Gastrocnemius medialis (tissue), 4 donors: Measurements from ENCODE around the gene NAPB. TPM values are rescaled to one million over a fixed set of nuclear protein-coding genes. Genes with fewer than 3 reads are reported as not detected.
A peak's percentile ranks its signal among the peaks of the same experiment; 100 is the strongest.

Source experiments
- ATAC-seq, 2 donors: fragments of 150-250 bp; one replicate each; pipeline ENCODE4 v1.9.1; 2016
- DNase-seq, 2 donors: peaks; one replicate each; pipeline ENCODE4 v3.0.0-alpha.2; 2019
- H3K27ac ChIP-seq, 4 donors: fragments of 200-600 bp; sonication (generic); 1 replicate in 1 of 4; 2 replicates in 3 of 4; pipeline ENCODE4 v1.5.1; 2016 to 2018; ENCODE audit warnings: mild to moderate bottlenecking in 2 of 4, moderate library complexity in 1 of 4
- H3K27me3 ChIP-seq, 3 donors: fragments of 200-600 bp; sonication (generic) in 2 of 3; 1 replicate in 1 of 3; 2 replicates in 2 of 3; pipeline versions ENCODE4 v1.5.1 to v1.6.0; 2016 to 2019; ENCODE audit warnings: mild to moderate bottlenecking in 1 of 3, moderate library complexity in 1 of 3
- H3K36me3 ChIP-seq, 2 donors: fragments of 200-600 bp; sonication (generic) in 1 of 2; one replicate each; pipeline ENCODE4 v1.5.1; 2017 to 2018
- H3K4me1 ChIP-seq, 2 donors: fragments of 200-600 bp; sonication (generic) in 1 of 2; one replicate each; pipeline ENCODE4 v1.5.1; 2016 to 2017; ENCODE audit warnings: mild to moderate bottlenecking in 2 of 2
- H3K4me3 ChIP-seq, 4 donors: fragments of 200-600 bp; sonication (generic) in 3 of 4; 1 replicate in 1 of 4; 2 replicates in 3 of 4; pipeline ENCODE4 v1.5.1; 2016 to 2019; ENCODE audit warnings: mild to moderate bottlenecking in 2 of 4
- H3K9me3 ChIP-seq, 3 donors: fragments of 200-600 bp; sonication (generic) in 2 of 3; 1 replicate in 1 of 3; 2 replicates in 2 of 3; pipeline ENCODE4 v1.5.1; 2016 to 2019
- POLR2A ChIP-seq, 2 donors: fragments of 450-650 bp; IDR thresholded peaks; one replicate each; pipeline ENCODE4 v1.6.1; 2017; ENCODE audit warnings: antibody characterized with exemption in 2 of 2, mild to moderate bottlenecking in 2 of 2, moderate library complexity in 2 of 2
- in situ Hi-C, 4 donors: fragments of 200-750 bp; cut with MboI; loops; one replicate each; pipeline versions ENCODE4 v1.15.0 to v1.8.0; 2017; ENCODE audit warnings: low sequenced_read_pairs in 4 of 4
- intact Hi-C: fragments of 100-400 bp; cut with DNase I; formaldehyde crosslinking; loops from one replicate; pipeline ENCODE4 v1.15.1; 2023; ENCODE audit warnings: low total_unique reads
- total RNA-seq, 4 donors: library from RNA; depleted of rRNA; stranded (reverse); fragments of >200 nt; gene quantifications; one replicate each; pipeline versions ENCODE4 v1.1.0 to v1.2.3, GENCODE V29; 2016
- TF ChIP-seq, protein P1 (sequence below), 5 experiments: fragments of 450-650 bp in 3 of 5; fragments of 200-600 bp in 2 of 5; sonication (generic) in 2 of 5; IDR thresholded peaks in 4 of 5; conservative IDR thresholded peaks in 1 of 5; 1 replicate in 4 of 5; 2 replicates in 1 of 5; pipeline ENCODE4 v1.5.1; 2016 to 2019; ENCODE audit warnings: antibody characterized with exemption in 5 of 5, mild to moderate bottlenecking in 3 of 5, moderate library complexity in 3 of 5

The NAPB gene
- total RNA-seq, 4 donors from 2014 or later = 3.2 to 8.3 (median 3.8) TPM

GRCh38 chr20:23391707-23392310 is 29.5 kb downstream of the NAPB start:
- Histone ChIP-seq H3K27ac (peak overlapping the region in 1 of 4 donors; percentile 81), H3K4me1 (peaks cover 20 to 23% of the 10 kb centered on the region in 2 donors), H3K4me3 (no peak overlapping the region), H3K9me3 (no peaks in the 10 kb centered on the region), H3K36me3 (peaks cover 0 to 29% of the 10 kb centered on the region in 2 donors), H3K27me3 (no peaks in the 10 kb centered on the region)
- DNase-seq = no peak
- intact Hi-C loops = no loop called here
- no peak for ATAC-seq
- in situ Hi-C loops = no loop called here
- TF ChIP-seq POLR2A (IDR thresholded peaks at IDR 0.05) = no peak

GRCh38 chr20:23390091-23390774 is 31.1 kb downstream of the NAPB start:
- Histone ChIP-seq H3K27me3 (no peaks in the 10 kb centered on the region), H3K36me3 (peaks cover 0 to 29% of the 10 kb centered on the region in 2 donors), H3K9me3 (no peaks in the 10 kb centered on the region), H3K27ac (peak overlapping the region in 1 of 4 donors; percentile 31), H3K4me1 (peaks cover 22 to 28% of the 10 kb centered on the region in 2 donors), H3K4me3 (no peak overlapping the region)
- in situ Hi-C loops = no loop called here
- ATAC-seq (no peak), DNase-seq (no peak)
- intact Hi-C loops = no loop called here
- TF ChIP-seq, protein P1, sequence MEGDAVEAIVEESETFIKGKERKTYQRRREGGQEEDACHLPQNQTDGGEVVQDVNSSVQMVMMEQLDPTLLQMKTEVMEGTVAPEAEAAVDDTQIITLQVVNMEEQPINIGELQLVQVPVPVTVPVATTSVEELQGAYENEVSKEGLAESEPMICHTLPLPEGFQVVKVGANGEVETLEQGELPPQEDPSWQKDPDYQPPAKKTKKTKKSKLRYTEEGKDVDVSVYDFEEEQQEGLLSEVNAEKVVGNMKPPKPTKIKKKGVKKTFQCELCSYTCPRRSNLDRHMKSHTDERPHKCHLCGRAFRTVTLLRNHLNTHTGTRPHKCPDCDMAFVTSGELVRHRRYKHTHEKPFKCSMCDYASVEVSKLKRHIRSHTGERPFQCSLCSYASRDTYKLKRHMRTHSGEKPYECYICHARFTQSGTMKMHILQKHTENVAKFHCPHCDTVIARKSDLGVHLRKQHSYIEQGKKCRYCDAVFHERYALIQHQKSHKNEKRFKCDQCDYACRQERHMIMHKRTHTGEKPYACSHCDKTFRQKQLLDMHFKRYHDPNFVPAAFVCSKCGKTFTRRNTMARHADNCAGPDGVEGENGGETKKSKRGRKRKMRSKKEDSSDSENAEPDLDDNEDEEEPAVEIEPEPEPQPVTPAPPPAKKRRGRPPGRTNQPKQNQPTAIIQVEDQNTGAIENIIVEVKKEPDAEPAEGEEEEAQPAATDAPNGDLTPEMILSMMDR (IDR thresholded peaks at IDR 0.05 in 4 of 5, conservative IDR thresholded peaks at IDR 0.05 in 1 of 5) = no peak
- no peak for TF ChIP-seq POLR2A (IDR thresholded peaks at IDR 0.05)

GRCh38 chr20:23387118-23387443 is 34.2 kb downstream of the NAPB start:
- Histone ChIP-seq H3K4me1 (peaks cover 3 to 24% of the 10 kb centered on the region in 2 donors), H3K36me3 (peaks cover 0 to 12% of the 10 kb centered on the region in 2 donors), H3K4me3 (no peak overlapping the region), H3K27me3 (no peaks in the 10 kb centered on the region), H3K27ac (no peak overlapping the region), H3K9me3 (no peaks in the 10 kb centered on the region)
- DNase-seq (no peak), ATAC-seq (no peak)
- intact Hi-C loops = no loop called here
- TF ChIP-seq, protein P1 (IDR thresholded peaks at IDR 0.05 in 4 of 5, conservative IDR thresholded peaks at IDR 0.05 in 1 of 5) = no peak
- in situ Hi-C loops = no loop called here

DNA sequence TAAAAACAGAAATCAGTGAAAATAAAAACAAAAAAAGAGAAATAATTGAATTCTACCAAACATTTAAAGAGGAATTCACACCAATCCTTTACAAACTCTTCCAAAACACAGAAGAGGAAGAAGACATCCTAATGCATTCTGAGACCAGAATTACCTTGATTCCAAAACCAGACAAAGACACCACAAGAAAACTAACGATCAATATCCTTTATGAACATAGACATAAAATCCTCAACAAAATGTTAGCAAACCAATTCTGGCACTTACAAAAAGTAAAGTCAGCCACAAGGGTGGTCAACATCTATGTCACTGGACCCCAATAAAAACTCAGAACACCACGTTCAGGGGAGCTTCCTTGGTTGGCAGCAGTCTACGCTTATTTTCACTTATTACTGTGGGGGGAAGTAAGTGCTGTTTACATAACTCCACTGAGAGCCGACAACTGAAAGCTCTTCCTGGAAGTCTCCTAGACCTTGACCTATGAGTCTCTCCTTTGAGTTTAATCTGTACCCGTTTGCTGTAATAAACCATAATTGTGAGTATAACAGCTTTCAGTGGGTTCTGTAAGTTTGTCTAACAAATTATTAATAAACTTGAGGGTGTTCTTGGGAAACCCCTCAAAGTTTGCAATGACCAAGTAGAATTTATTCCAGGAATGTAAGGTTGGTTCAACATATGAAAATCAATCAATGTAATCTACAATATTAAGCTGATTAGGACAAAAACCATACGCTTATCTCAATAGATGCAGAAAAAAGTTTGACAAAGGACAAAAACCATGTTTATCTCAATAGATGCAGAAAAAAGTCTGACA is 34.8 kb downstream of the NAPB start:
- in situ Hi-C loops = no loop called here
- intact Hi-C loops = no loop called here
- H3K36me3 ChIP-seq = peaks cover 0 to 6% of the 10 kb centered on the region in 2 donors
- DNase-seq (no peak), ATAC-seq (no peak)
- H3K27ac ChIP-seq = no peak overlapping the region
- H3K4me3 ChIP-seq = no peak overlapping the region
- no peaks in the 10 kb centered on the region for H3K27me3 ChIP-seq
- peaks cover 3 to 24% of the 10 kb centered on the region in 2 donors for H3K4me1 ChIP-seq
- H3K9me3 ChIP-seq = no peaks in the 10 kb centered on the region
- no peak for TF ChIP-seq POLR2A (IDR thresholded peaks at IDR 0.05)
- TF ChIP-seq, protein P1 (IDR thresholded peaks at IDR 0.05 in 4 of 5, conservative IDR thresholded peaks at IDR 0.05 in 1 of 5) = no peak

GRCh38 chr20:23381876-23382275 is 39.4 kb downstream of the NAPB start:
- in situ Hi-C loops = no loop called here

More at GRCh38 chr20:23381876-23382275, 39.4 kb downstream of the NAPB start:
- Histone ChIP-seq H3K4me1 (peaks cover 0 to 20% of the 10 kb centered on the region in 2 donors), H3K27ac (no peak overlapping the region), H3K4me3 (no peak overlapping the region), H3K36me3 (peaks cover 0 to 24% of the 10 kb centered on the region in 2 donors), H3K9me3 (no peaks in the 10 kb centered on the region), H3K27me3 (no peaks in the 10 kb centered on the region)
- ATAC-seq = no peak
- intact Hi-C loops = no loop called here
- no peak for DNase-seq
- no peak for TF ChIP-seq POLR2A (IDR thresholded peaks at IDR 0.05)
- TF ChIP-seq, protein P1 (IDR thresholded peaks at IDR 0.05 in 4 of 5, conservative IDR thresholded peaks at IDR 0.05 in 1 of 5) = no peak
